GM19467 (cell line): ENCODE measurements around the gene ATP5IF1.

Experiments
- ATAC-seq: cut with Tn5 transposase; IDR thresholded peaks from one replicate; pipeline ENCODE4 v1.9.1; 2021; ENCODE audit warnings: mild to moderate bottlenecking, moderate library complexity; ENCODE audit not compliant: unreplicated experiment

Gene ATP5IF1

GRCh38 chr1:28264897-28265296 is 29.0 kb downstream of the ATP5IF1 start:
- ATAC-seq = no peak

- no peak for ATAC-seq
These were observed 29.7 kb downstream of the ATP5IF1 start for GRCh38 chr1:28265577-28265976.

- ATAC-seq = no peak
These were observed 31.0 kb downstream of the ATP5IF1 start for GRCh38 chr1:28266920-28267322.

- no peak for ATAC-seq
These were observed 31.7 kb downstream of the ATP5IF1 start for GRCh38 chr1:28267633-28268032.

GRCh38 chr1:28269529-28269928 is 33.6 kb downstream of the ATP5IF1 start:
- no peak for ATAC-seq

- no peak for ATAC-seq
These were observed 36.4 kb downstream of the ATP5IF1 start for GRCh38 chr1:28272215-28272852.

GRCh38 chr1:28273216-28273860 is 37.4 kb downstream of the ATP5IF1 start:
- ATAC-seq = no peak

- no peak for ATAC-seq
These were observed 42.8 kb downstream of the ATP5IF1 start for GRCh38 chr1:28278763-28279162.

- no peak for ATAC-seq
These were observed 43.8 kb downstream of the ATP5IF1 start for GRCh38 chr1:28279721-28280120.

- no peak for ATAC-seq
These were observed 44.6 kb downstream of the ATP5IF1 start for GRCh38 chr1:28280501-28280900.

GRCh38 chr1:28280977-28281381 is 45.1 kb downstream of the ATP5IF1 start:
- no peak for ATAC-seq

GRCh38 chr1:28281608-28282425 is 45.9 kb downstream of the ATP5IF1 start:
- no peak for ATAC-seq

GRCh38 chr1:28282426-28283407 is 46.8 kb downstream of the ATP5IF1 start:
- ATAC-seq = no peak

- ATAC-seq = no peak
These were observed 50.2 kb downstream of the ATP5IF1 start for GRCh38 chr1:28286111-28286510.
